Body of pancreas (tissue), 4 donors: ENCODE data around the gene HINT1.

ENCODE experiments used
- CTCF ChIP-seq, 7 experiments: fragments of 450-650 bp in 4 of 7; fragments of 200-600 bp in 3 of 7; sonication (generic) in 3 of 7; IDR thresholded peaks; one replicate each; pipeline ENCODE4 v1.5.1; 2016 to 2019; ENCODE audit warnings: antibody characterized with exemption in 7 of 7
- POLR2A ChIP-seq, 3 donors: fragments of 450-650 bp; IDR thresholded peaks; one replicate each; pipeline ENCODE4 v1.6.1; 2016; ENCODE audit warnings: antibody characterized with exemption in 3 of 3, mild to moderate bottlenecking in 2 of 3

- TF ChIP-seq POLR2A (IDR thresholded peaks at IDR 0.05) (no peak), CTCF (IDR thresholded peaks at IDR 0.05) (no peak)
Measured at GRCh38 chr5:131156385-131156784, 8.7 kb downstream of the HINT1 start.
